SJCRH30 (cell line): ENCODE data around the gene CLASRP. TPM values are rescaled to one million over a fixed set of nuclear protein-coding genes. Genes with fewer than 3 reads are reported as not detected.

Source experiments
- total RNA-seq: library from RNA; depleted of rRNA; stranded (reverse); fragments of >200 nt; shearing (Covaris generic); gene quantifications from 2 replicates; pipeline ENCODE4 v1.2.3, GENCODE V29; 2014; rRNA removed

Gene CLASRP
- total RNA-seq, 1 experiment from 2014 or later: 39.8 TPM

Other genes starting within 250 kb of the CLASRP start
- gene BCAM, start 229.9 kb upstream of the CLASRP start, total RNA-seq: 15.5 and 15.9 TPM in 2 replicates
- gene NECTIN2, start 192.7 kb upstream of the CLASRP start, total RNA-seq: 46.0 and 50.2 TPM in 2 replicates
- 104 and 110 TPM in 2 replicates for gene TOMM40, start 147.8 kb upstream of the CLASRP start, total RNA-seq
- 4.5 and 6.5 TPM in 2 replicates for gene APOE, start 133.2 kb upstream of the CLASRP start, total RNA-seq
- gene APOC1, start 124.4 kb upstream of the CLASRP start, total RNA-seq: 18.3 and 22.9 TPM in 2 replicates
- gene APOC4, start 96.8 kb upstream of the CLASRP start, total RNA-seq: 0.20 TPM in 1 of 2 replicates, not detected in the other
- gene APOC2, start 93.0 kb upstream of the CLASRP start, total RNA-seq: not detected in 2 replicates
- 36.0 and 37.9 TPM in 2 replicates for gene CLPTM1, start 83.7 kb upstream of the CLASRP start, total RNA-seq
- gene RELB, start 37.6 kb upstream of the CLASRP start, total RNA-seq: 2.8 and 4.0 TPM in 2 replicates
- gene ZNF296, start 37.4 kb downstream of the CLASRP start, total RNA-seq: not detected in 2 replicates
- 37.3 and 37.9 TPM in 2 replicates for gene GEMIN7, start 40.2 kb downstream of the CLASRP start, total RNA-seq
- gene PPP1R37, start 54.1 kb downstream of the CLASRP start, total RNA-seq: 19.4 and 20.0 TPM in 2 replicates
- gene NKPD1, start 121.9 kb downstream of the CLASRP start, total RNA-seq: not detected in 2 replicates
- 3.0 and 4.7 TPM in 2 replicates for gene TRAPPC6A, start 139.2 kb downstream of the CLASRP start, total RNA-seq
- gene BLOC1S3, start 139.7 kb downstream of the CLASRP start, total RNA-seq: 2.1 and 2.6 TPM in 2 replicates
- gene EXOC3L2, start 206.4 kb downstream of the CLASRP start, total RNA-seq: 0.13 TPM in 1 of 2 replicates, not detected in the other
- 16.5 and 16.8 TPM in 2 replicates for gene MARK4, start 212.2 kb downstream of the CLASRP start, total RNA-seq